ENCODE measurements around the gene NOXA1. TPM values are rescaled to one million over a fixed set of nuclear protein-coding genes. Genes with fewer than 3 reads are reported as not detected.

The NOXA1 gene
- total and polyA plus RNA-seq, 4 donors, result 1.3 to 3.6 (median 2.4) TPM

GRCh38 chr9:137397675-137398423 is 25.3 kb upstream of the NOXA1 start (continued):
- TF ChIP-seq ATF3 (IDR thresholded peaks at IDR 0.05) (no peak), RAD21 (IDR thresholded peaks at IDR 0.05) (no peak), EGR1 (IDR thresholded peaks at IDR 0.05; ENCODE audit: low read depth in 2 of 2) (no peak), RXRA (IDR thresholded peaks at IDR 0.05) (no peak), SP1 (IDR thresholded peaks at IDR 0.05) (no peak)

GRCh38 chr9:137398561-137399468 is 24.4 kb upstream of the NOXA1 start:
- H3K36me3 ChIP-seq (ENCODE audit: control insufficient read depth in 4 of 4, insufficient read depth in 3 of 4, low read depth in 1 of 4, low read length in 3 of 4), result peaks cover 0 to 2% (median 0%) of the 10 kb centered on the region in 4 donors
- no peak overlapping the region for H3K27ac ChIP-seq (ENCODE audit: low read depth in 1 of 2, low read length in 2 of 2)
- H3K27me3 ChIP-seq (ENCODE audit: control insufficient read depth in 4 of 4, insufficient read depth in 4 of 4, low read length in 3 of 4), result no peaks in the 10 kb centered on the region
- no peak for TF ChIP-seq SP1 (IDR thresholded peaks at IDR 0.05)
- TF ChIP-seq ZBTB33 (IDR thresholded peaks at IDR 0.05), result no peak
- TF ChIP-seq FOXA1 (IDR thresholded peaks at IDR 0.05), result no peak
- 97% methylated on average over 60 of the region's 60 CpGs for WGBS
- DNase-seq (ENCODE audit: low spot score), result no peak
- H3K9me3 ChIP-seq (ENCODE audit: control insufficient read depth in 4 of 4, low read length in 3 of 4), result no peaks in the 10 kb centered on the region
- no peak overlapping the region for H3K9ac ChIP-seq (ENCODE audit: low read depth in 1 of 2, low read length in 2 of 2)
- H3K4me1 ChIP-seq (ENCODE audit: control insufficient read depth in 4 of 4, insufficient read depth in 4 of 4, low read length in 3 of 4), result peaks cover 0 to 6% (median 3%) of the 10 kb centered on the region in 4 donors
- H3K4me3 ChIP-seq (ENCODE audit: low read depth in 1 of 3, low read length in 3 of 3), result no peak overlapping the region

GRCh38 chr9:137402746-137403145 is 20.4 kb upstream of the NOXA1 start:
- Histone ChIP-seq H3K36me3 (ENCODE audit: control insufficient read depth in 4 of 4, insufficient read depth in 3 of 4, low read depth in 1 of 4, low read length in 3 of 4) (no peaks in the 10 kb centered on the region), H3K9me3 (ENCODE audit: control insufficient read depth in 4 of 4, low read length in 3 of 4) (no peaks in the 10 kb centered on the region), H3K4me1 (ENCODE audit: control insufficient read depth in 4 of 4, insufficient read depth in 4 of 4, low read length in 3 of 4) (peaks cover 6 to 13% (median 10%) of the 10 kb centered on the region in 4 donors), H3K27me3 (ENCODE audit: control insufficient read depth in 4 of 4, insufficient read depth in 4 of 4, low read length in 3 of 4) (no peaks in the 10 kb centered on the region), H3K4me3 (ENCODE audit: low read depth in 1 of 3, low read length in 3 of 3) (no peak overlapping the region), H3K27ac (ENCODE audit: low read depth in 1 of 2, low read length in 2 of 2) (no peak overlapping the region), H3K9ac (ENCODE audit: low read depth in 1 of 2, low read length in 2 of 2) (no peak overlapping the region)
- TF ChIP-seq CTCF (IDR thresholded peaks at IDR 0.05; ENCODE audit: low read depth, low read length, missing input control) (no peak), GABPA (IDR thresholded peaks at IDR 0.05 in 1 of 2, conservative IDR thresholded peaks at IDR 0.05 in 1 of 2) (no peak), MAX (IDR thresholded peaks at IDR 0.05) (no peak), EGR1 (IDR thresholded peaks at IDR 0.05; ENCODE audit: low read depth in 2 of 2) (no peak), HNF4G (IDR thresholded peaks at IDR 0.05) (no peak), FOXA1 (IDR thresholded peaks at IDR 0.05) (no peak), REST (IDR thresholded peaks at IDR 0.05) (no peak), HNF4A (conservative IDR thresholded peaks at IDR 0.05) (no peak), FOXA2 (IDR thresholded peaks at IDR 0.05) (no peak), ZBTB33 (IDR thresholded peaks at IDR 0.05) (no peak), SP1 (IDR thresholded peaks at IDR 0.05) (no peak), RXRA (IDR thresholded peaks at IDR 0.05) (no peak), RAD21 (IDR thresholded peaks at IDR 0.05) (no peak), NR2F2 (IDR thresholded peaks at IDR 0.05) (no peak), YY1 (IDR thresholded peaks at IDR 0.05) (no peak), JUND (IDR thresholded peaks at IDR 0.05) (no peak), ATF3 (IDR thresholded peaks at IDR 0.05) (no peak)
- WGBS, result 92% methylated on average over 11 of the region's 11 CpGs
- DNase-seq (ENCODE audit: low spot score), result no peak

Data from liver (tissue), 9 donors.